CD4-positive, alpha-beta T cell treated with Interleukin-15 for 4 hours (primary cell): ENCODE results near the gene C19orf25.
A peak's percentile ranks its signal among the peaks of the same experiment; 100 is the strongest.

Experiments used
- DNase-seq: peaks from one replicate; pipeline ENCODE4 v3.0.0-alpha.2; 2020; ENCODE audit warnings: low spot score

Gene C19orf25

DNA sequence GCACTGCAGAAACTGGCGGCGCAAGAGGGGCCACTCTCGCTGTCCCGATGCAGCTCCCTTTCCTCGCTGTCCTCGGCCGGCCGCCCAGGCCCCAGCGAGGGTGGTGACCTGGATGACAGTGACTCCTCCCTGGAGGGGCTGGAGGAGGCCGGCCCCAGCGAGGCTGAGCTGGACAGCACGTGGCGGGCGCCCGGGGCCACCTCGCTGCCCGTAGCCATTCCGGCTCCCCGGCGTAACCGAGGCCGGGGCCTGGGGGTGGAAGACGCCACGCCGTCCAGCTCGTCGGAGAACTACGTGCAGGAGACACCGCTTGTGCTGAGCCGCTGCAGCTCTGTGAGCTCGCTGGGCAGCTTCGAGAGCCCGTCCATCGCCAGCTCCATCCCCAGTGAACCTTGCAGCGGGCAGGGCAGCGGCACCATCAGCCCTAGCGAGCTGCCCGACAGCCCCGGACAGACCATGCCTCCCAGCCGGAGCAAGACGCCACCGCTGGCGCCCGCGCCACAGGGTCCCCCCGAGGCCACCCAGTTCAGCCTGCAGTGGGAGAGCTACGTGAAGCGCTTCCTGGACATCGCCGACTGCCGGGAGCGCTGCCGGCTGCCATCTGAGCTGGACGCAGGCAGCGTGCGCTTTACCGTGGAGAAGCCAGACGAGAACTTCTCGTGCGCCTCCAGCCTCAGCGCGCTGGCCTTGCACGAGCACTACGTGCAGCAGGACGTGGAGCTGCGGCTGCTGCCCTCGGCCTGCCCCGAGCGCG, 12.4 kb downstream of the C19orf25 start:
- DNase-seq: no peak

- no peak for DNase-seq
Measured at GRCh38 chr19:1466018-1466460, 13.0 kb downstream of the C19orf25 start.

GRCh38 chr19:1465191-1466016, 13.6 kb downstream of the C19orf25 start:
- peak; percentile 19 for DNase-seq

DNA sequence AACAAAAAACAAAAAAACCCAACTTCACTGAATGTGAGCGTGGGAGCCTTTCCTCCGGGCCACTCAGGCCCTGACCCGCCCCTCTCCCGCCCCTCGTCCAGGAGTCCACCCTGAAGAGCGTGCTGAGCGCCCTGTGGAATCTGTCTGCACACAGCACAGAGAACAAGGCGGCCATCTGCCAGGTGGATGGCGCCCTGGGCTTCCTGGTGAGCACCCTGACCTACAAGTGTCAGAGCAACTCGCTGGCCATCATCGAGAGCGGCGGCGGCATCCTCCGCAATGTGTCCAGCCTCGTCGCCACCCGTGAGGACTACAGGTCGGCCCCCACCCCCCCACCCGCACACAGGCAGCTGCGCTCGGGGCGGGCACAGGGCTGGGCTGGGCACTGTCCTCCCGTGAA, 17.2 kb downstream of the C19orf25 start:
- DNase-seq: no peak

DNA sequence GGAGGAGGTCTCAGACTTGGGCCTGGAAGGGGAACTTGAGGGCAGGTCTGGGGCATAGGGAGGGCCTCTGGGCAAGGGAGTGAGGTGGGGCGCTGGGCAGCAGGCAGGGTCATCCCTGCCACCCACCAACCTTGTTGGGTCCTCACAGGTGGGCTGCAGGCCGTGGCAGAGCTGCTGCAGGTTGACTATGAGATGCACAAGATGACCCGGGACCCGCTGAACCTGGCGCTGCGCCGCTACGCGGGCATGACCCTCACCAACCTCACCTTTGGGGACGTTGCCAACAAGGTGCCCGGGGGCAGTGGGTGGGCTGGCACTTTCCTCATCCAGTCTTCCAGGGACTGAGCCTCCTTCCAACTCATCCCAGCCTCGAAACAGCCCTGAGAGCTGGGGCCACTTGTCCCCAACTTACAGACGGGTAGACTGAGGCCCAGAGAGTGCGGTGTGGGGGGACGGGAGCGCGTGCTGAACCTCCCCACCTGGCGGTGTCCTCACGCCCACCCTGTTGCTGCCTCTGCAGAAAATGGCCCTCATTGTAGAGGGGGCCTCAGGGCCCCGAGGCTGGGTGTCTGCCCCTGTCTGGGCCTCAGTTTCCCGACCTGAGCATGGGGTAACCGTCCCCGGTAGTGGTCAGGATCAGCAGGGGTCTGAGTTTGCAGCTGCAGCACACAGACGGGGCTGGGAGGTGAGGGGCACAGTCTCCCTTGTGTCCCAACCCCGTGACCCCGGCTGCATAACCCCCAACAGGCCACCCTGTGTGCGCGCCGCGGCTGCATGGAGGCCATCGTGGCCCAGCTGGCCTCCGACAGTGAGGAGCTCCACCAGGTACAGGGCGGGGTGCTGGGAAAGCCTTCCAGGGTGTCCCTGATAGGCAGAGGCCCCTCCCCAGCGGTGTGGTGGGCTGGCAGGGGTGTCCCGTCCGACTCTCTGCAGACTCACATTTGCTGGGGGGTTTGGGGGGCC, 18.7 kb downstream of the C19orf25 start:
- no peak for DNase-seq

GRCh38 chr19:1459479-1459878, 19.5 kb downstream of the C19orf25 start:
- no peak for DNase-seq

DNA sequence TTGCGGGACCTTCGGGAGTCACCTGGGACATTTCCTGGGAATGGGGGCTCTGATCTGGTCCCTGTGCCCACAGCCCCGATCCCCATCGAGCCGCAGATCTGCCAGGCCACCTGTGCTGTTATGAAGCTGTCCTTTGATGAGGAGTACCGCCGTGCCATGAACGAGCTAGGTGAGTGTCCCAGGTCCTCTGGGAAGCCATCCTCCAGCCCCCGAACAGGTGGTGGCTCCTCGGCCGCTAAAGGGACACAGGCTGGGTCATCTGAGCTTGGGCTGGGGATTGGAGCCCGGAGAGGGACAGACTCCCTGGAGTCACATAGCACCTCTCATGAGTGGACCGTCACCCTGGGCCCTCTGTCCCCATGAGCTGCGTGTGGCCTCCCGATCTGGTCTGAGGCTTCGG, 21.1 kb downstream of the C19orf25 start:
- DNase-seq: no peak

DNA sequence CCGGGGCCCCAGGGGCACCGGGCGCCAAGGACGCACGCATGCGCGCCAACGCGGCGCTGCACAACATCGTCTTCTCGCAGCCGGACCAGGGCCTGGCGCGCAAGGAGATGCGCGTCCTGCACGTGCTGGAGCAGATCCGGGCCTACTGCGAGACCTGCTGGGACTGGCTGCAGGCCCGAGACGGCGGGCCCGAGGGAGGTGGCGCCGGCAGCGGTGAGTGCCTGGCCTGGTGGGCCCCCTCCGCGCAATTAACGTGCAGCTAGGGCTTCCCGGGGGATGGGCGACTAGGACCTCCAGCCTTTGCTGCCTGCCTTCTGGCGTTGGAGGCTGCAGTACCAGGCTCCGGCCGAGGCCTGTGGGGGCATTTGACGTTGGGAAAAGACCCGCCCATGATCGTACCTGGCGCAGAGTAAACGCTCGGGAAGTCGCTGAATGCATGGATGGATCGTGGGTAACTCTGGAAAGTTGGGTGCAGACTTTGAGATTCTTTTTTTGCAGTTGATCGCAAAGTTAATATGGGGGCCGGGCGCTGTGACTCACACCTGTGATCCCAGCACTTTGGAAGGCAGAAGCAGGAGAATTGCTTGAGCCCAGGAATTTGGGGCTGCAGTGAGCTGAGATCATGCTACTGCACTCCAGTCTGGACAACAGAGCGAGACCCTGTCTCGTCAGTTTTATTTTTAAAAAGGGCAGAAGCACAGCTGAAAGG, 21.8 kb downstream of the C19orf25 start:
- no peak for DNase-seq

GRCh38 chr19:1456121-1456900, 22.7 kb downstream of the C19orf25 start:
- no peak for DNase-seq

DNA sequence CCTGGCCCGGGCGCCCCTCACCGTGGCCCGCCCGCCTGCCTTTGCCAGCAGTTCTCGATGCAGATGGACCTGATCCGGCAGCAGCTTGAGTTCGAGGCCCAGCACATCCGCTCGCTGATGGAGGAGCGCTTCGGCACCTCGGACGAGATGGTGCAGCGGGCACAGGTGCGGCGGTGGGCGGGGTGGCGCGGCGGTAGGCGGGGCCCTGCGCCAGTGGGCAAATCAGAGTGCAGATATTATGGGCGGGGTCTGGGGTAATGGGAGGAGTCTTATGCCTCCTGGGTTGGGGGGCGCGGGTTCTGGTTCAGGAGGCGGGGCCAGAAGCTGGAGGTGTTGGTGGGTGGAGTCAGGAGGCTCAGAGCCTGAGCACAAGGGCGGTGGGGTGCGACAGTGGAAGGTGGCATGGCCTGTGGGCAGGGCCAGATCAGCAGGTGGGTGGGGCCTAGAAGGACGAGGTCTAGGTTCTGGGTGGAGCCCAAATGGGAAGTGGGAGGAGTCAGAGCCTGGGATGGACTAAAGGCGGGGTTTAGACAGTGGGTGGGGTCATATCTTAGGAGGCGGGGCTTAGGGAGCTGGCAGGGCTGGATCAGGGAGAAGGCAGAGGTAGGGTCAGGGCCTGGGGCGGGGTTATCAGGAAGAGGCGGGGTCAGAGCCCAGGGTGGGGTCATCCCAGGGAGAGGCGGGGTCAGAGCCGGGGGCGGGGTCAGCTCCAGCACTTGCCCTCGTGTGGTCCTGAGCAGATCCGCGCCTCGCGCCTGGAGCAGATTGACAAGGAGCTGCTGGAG, 23.5 kb downstream of the C19orf25 start:
- peak; percentile 37 for DNase-seq

- DNase-seq: no peak
Measured at GRCh38 chr19:1455002-1455335, 24.0 kb downstream of the C19orf25 start.

- no peak for DNase-seq
Measured at GRCh38 chr19:1453525-1454364, 25.3 kb downstream of the C19orf25 start.

- DNase-seq: no peak
Measured at GRCh38 chr19:1452802-1453524, 26.1 kb downstream of the C19orf25 start.

GRCh38 chr19:1451916-1452801, 26.9 kb downstream of the C19orf25 start:
- DNase-seq: no peak

DNA sequence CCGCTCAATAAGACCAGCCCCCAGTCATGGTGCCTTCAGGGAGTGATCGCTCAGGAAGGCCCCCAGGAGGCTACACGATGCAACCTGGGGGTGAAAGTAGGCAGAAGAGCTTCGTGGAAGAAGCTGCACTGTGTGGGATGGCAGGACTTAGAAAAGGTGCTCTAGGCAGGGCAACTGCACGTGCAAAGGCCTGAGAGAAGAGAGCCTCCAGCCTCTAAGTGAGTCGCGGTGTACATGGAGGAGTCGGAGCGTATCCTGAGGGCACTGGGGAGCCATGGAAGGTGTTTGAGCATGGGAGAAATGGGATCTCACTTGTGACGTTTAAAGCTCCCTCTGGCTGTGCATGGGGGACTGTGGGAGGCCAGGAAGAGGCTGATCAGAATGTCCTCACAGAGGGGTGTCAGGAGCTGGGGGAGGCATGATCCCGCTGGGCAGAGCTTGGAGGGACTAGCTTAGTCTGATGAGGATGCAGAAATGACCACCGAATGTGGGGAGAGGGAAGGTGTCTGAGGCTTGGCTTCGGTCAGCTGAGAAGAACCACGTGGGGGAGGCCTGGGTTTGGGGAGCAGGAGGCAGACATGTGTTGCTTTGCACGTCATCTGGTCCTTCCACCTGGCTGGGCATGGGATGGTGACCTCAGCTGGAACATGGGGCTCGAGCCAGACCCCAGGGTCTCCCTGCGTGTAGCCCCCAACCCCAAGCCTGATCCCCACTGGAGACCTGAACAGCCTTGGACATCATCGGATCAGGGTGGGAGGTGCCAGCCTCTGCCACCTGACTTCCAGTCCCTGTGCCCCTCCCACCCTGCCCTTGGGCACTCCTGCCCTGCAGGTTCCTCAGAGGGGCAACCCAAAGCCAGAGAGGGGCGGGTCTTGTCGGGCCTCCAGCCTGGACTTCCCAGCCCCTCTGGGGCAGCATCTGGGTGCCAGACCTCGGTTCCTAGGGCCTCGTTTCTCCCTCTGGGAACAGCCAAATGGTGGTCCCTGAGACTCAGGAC, 28.0 kb downstream of the C19orf25 start:
- no peak for DNase-seq
